GM12878 (cell line): ENCODE measurements around the gene ASPG. TPM values are rescaled to one million over a fixed set of nuclear protein-coding genes. Genes with fewer than 3 reads are reported as not detected.

Experiments used
- ATAC-seq: fragments of 200-7000 bp; cut with Tn5 transposase; 3 replicates; pipeline ENCODE4 v1.9.1; 2020; ENCODE audit warnings: mild to moderate bottlenecking, moderate library complexity
- BruUV-seq: library from RNA; stranded (reverse); fragments of 400-500 nt; replicated peaks from 2 replicates; lab custom pipeline; 2021; lab: Mats Ljungman, UMichigan
- CTCF ChIA-PET: fragments of 300-600 bp; sonication (Branson Sonifier 250); formaldehyde crosslinking; extraction: SDS; loops from one replicate; lab custom pipeline; 2021; ENCODE audit warnings: inconsistent platforms; lab: Yijun Ruan, JAX
- POLR2A ChIA-PET: fragments of 350-600 bp; formaldehyde crosslinking; extraction: SDS; loops from one replicate; lab custom pipeline; 2021; ENCODE audit warnings: inconsistent platforms; lab: Charles Lee
- RAD21 ChIA-PET: fragments of 300-600 bp; sonication (Branson Sonifier 250); formaldehyde crosslinking; loops from one replicate; lab custom pipeline; 2023; ENCODE audit warnings: antibody characterized with exemption; ENCODE audit not compliant: unreplicated experiment; lab: Charles Lee
- SMC1A ChIA-PET: fragments of 300-600 bp; sonication (Branson Sonifier 250); formaldehyde crosslinking; loops from one replicate; lab custom pipeline; 2023; ENCODE audit not compliant: unreplicated experiment, uncharacterized antibody; lab: Charles Lee
- DNase-seq: peaks from one replicate; pipeline ENCODE4 v3.0.0-alpha.2; 2011; ENCODE audit warnings: low read depth, low spot score
- FAIRE-seq: peaks from 3 replicates; lab custom pipeline; 2011; peaks lifted over from hg19 to GRCh38; lab: Jason Lieb, UNC
- H2AFZ ChIP-seq: 2 replicates; pipeline ENCODE4 v1.6.0; 2011; ENCODE audit warnings: low read depth, low read length, control low read depth; ENCODE audit not compliant: control insufficient read depth
- H3K27ac ChIP-seq: 2 replicates; pipeline ENCODE4 v1.5.1; 2011; ENCODE audit warnings: control low read depth; ENCODE audit not compliant: control insufficient read depth, insufficient read depth
- H3K27me3 ChIP-seq, 2 experiments: replicated peaks in 1 of 2; 2 replicates each; pipeline versions ENCODE4 v1.6.0 to v1.6.1; 2011; ENCODE audit warnings: low read length in 1 of 2; ENCODE audit not compliant: control insufficient read depth in 2 of 2, insufficient read depth in 2 of 2
- H3K36me3 ChIP-seq, 2 experiments: 2 replicates each; pipeline ENCODE4 v1.5.1; 2011; ENCODE audit warnings: low read length in 1 of 2; ENCODE audit not compliant: control insufficient read depth in 2 of 2, insufficient read depth in 2 of 2
- H3K4me1 ChIP-seq: 2 replicates; pipeline ENCODE4 v1.6.1; 2011; ENCODE audit warnings: mild to moderate bottlenecking, low read length, moderate library complexity, mixed read lengths; ENCODE audit not compliant: control insufficient read depth, insufficient read depth
- H3K4me2 ChIP-seq: 2 replicates; pipeline ENCODE4 v1.6.0; 2011; ENCODE audit warnings: control low read depth; ENCODE audit not compliant: control insufficient read depth, insufficient read depth
- H3K4me3 ChIP-seq: fragments of 200-600 bp; sonication (generic); 2 replicates; pipeline ENCODE4 v1.5.1; 2016
- H3K79me2 ChIP-seq: 2 replicates; pipeline ENCODE4 v1.6.0; 2011; ENCODE audit warnings: low read length; ENCODE audit not compliant: control insufficient read depth, insufficient read depth
- H3K9ac ChIP-seq: 2 replicates; pipeline ENCODE4 v1.8.0; 2011; ENCODE audit warnings: low read length, control low read depth, mixed read lengths; ENCODE audit not compliant: control insufficient read depth, insufficient read depth
- H3K9me3 ChIP-seq: replicated peaks from 3 replicates; pipeline ENCODE4 v1.5.1; 2011; ENCODE audit warnings: mild to moderate bottlenecking, low read length; ENCODE audit not compliant: control insufficient read depth, insufficient read depth
- H4K20me1 ChIP-seq: 2 replicates; pipeline ENCODE4 v1.6.0; 2011; ENCODE audit not compliant: control insufficient read depth, insufficient read depth
- CREB1 ChIP-seq: IDR thresholded peaks from 2 replicates; pipeline ENCODE4 v1.6.1; 2012; ENCODE audit warnings: low read depth, mild to moderate bottlenecking, inconsistent platforms
- GABPA ChIP-seq: IDR thresholded peaks from 2 replicates; pipeline ENCODE4 v1.6.1; 2014; ENCODE audit warnings: antibody characterized with exemption, low read depth, mild to moderate bottlenecking, inconsistent platforms
- MTA2 ChIP-seq: fragments of 450-650 bp; IDR thresholded peaks from 2 replicates; pipeline ENCODE4 v1.6.1; 2016; ENCODE audit warnings: low read depth, mild to moderate bottlenecking, moderate library complexity
- POLR2AphosphoS5 ChIP-seq: IDR thresholded peaks from 2 replicates; pipeline ENCODE4 v1.6.1; 2011; ENCODE audit warnings: mild to moderate bottlenecking, low read length, inconsistent platforms
- POU2F2 ChIP-seq: IDR thresholded peaks from 3 replicates; pipeline ENCODE4 v1.6.1; 2011; ENCODE audit warnings: low read depth, mild to moderate bottlenecking, low read length, borderline replicate concordance
- SREBF1 ChIP-seq: IDR thresholded peaks from 2 replicates; pipeline ENCODE4 v1.6.1; 2012; ENCODE audit warnings: mild to moderate bottlenecking, low read length
- SUZ12 ChIP-seq: fragments of 200-600 bp; sonication (generic); IDR thresholded peaks from one replicate; pipeline ENCODE4 v1.6.1; 2018; ENCODE audit warnings: antibody characterized with exemption, mild to moderate bottlenecking; ENCODE audit not compliant: unreplicated experiment
- TAF1 ChIP-seq: IDR thresholded peaks from 2 replicates; pipeline ENCODE4 v1.6.1; 2011; ENCODE audit warnings: mild to moderate bottlenecking, low read depth, low read length, borderline replicate concordance
- YBX1 ChIP-seq: fragments of 450-650 bp; IDR thresholded peaks from 2 replicates; pipeline ENCODE4 v1.6.1; 2016; ENCODE audit warnings: antibody characterized with exemption
- ZNF207 ChIP-seq: fragments of 450-650 bp; IDR thresholded peaks from 2 replicates; pipeline ENCODE4 v1.6.1; 2014; ENCODE audit warnings: antibody characterized with exemption, mild to moderate bottlenecking, borderline replicate concordance
- WGBS: methylation state at CpG from one replicate; pipeline ENCODE4 v1.1.6; 2016; ENCODE audit warnings: low lambda C conversion rate; ENCODE audit not compliant: insufficient replicate concordance, insufficient coverage; ENCODE audit errors: missing lambda C conversion rate; 5-methylcytosine and 5-hydroxymethylcytosine counted together
- in situ Hi-C: fragments of 300-500 bp; cut with MboI; formaldehyde crosslinking; loops from 9 replicates; pipeline ENCODE4 v1.14.3; 2018; ENCODE audit warnings: mixed read lengths
- intact Hi-C: fragments of 100-400 bp; cut with micrococcal nuclease; formaldehyde crosslinking; loops from one replicate; pipeline ENCODE4 v1.14.2; 2022; ENCODE audit not compliant: unreplicated experiment
- polyA plus RNA-seq, 11 experiments: library from polyadenylated mRNA; depleted of rRNA in 4 of 11; unstranded in 6 of 11; stranded (reverse) in 5 of 11; fragments of >200 nt; fragmentation: Nextera tagmentation in 4 of 11; fragmentation: Illumina TruSeq in 1 of 11; extraction: Ambion mirVana in 4 of 11; extraction: Trizol in 1 of 11; gene quantifications; 1 replicate in 1 of 11; 2 replicates in 10 of 11; pipeline versions ENCODE4 v1.2.1 to v1.2.3, GENCODE V29; 2011 to 2016; ENCODE audit warnings: inconsistent platforms in 2 of 11, missing spikeins in 2 of 11, low read depth in 1 of 11
- total RNA-seq, 4 experiments: library from RNA; depleted of rRNA in 3 of 4; stranded (reverse); fragments of >200 nt in 3 of 4; fragmentation: Illumina TruSeq in 1 of 4; extraction: Trizol in 1 of 4; gene quantifications; 2 replicates each; pipeline versions ENCODE4 v1.2.1 to v1.2.3, GENCODE V29; 2013 to 2021

The ASPG gene
- total and polyA plus RNA-seq, 10 of the 15 experiments (the other 5 are each of a cell fraction or from before 2014, with no cell fraction given) = not detected

- intact Hi-C loops (loop anchor here (2.0 kb wide), 1 partner anchor 429 kb away; no protein-coding TSS in a partner anchor), in situ Hi-C loops (loop anchor here (5.0 kb wide), 1 partner anchor 59 kb away; no protein-coding TSS in a partner anchor)
- no peak for FAIRE-seq
- Histone ChIP-seq H4K20me1 (no peaks in the 10 kb centered on the region), H3K4me1 (no peaks in the 10 kb centered on the region), H3K4me3 (no peak overlapping the region), H3K79me2 (no peaks in the 10 kb centered on the region), H2AFZ (no peak overlapping the region), H3K27ac (no peak overlapping the region), H3K9ac (no peak overlapping the region), H3K4me2 (no peak overlapping the region), H3K9me3 (no peaks in the 10 kb centered on the region; the same call in 2 of the 3 replicates), H3K27me3 (peaks cover 10 to 15% of the 10 kb centered on the region in 2 experiments; a peak in 3 of 4 replicates), H3K36me3 (no peaks in the 10 kb centered on the region)
- no peak for TF ChIP-seq YBX1
- no peak for TF ChIP-seq POLR2AphosphoS5
- TF ChIP-seq CREB1 = no peak
- TF ChIP-seq SUZ12 = no peak
- no peak for TF ChIP-seq SREBF1
- TF ChIP-seq ZNF207 = no peak
- TF ChIP-seq GABPA = no peak
- no peak for TF ChIP-seq POU2F2
- no peak for TF ChIP-seq MTA2
- TF ChIP-seq TAF1 = no peak
- ChIA-PET SMC1A (no interaction called here), POLR2A (no interaction called here), CTCF (no interaction called here), RAD21 (no interaction called here)
- no peak for ATAC-seq
- WGBS = 2% methylated on average over 31 of the region's 78 CpGs
- DNase-seq = no peak
- BruUV-seq = no TSS peak
These were observed 50.5 kb downstream of the ASPG start for GRCh38 chr14:104135904-104136471.
